ENCODE data around the gene HYI.
"Not testable (repeated sequence)": the region's sequence is repeated elsewhere in the genome, so short reads cannot be mapped to it uniquely, and the experiment has no call there.

The HYI gene

DNA sequence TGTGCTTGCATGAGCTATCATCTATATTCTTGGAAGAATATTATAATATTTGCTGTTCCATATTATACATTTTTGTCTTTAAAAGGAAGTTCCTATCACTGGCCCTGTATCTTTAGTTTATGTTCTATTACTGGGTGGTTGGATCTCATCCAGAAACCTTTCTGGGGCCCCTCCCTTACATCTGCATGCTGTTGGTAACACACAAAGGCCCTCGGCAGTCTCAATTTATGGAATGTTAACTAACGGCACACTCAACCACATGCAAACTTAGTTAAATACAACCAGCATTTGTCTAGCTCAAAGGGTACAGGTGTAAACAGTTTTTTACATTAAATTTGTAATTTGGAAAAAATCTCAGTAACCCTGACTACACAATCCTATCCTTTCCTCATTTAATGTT, 9.7 kb upstream of the HYI start:
- DNase-seq: no peak

DNA sequence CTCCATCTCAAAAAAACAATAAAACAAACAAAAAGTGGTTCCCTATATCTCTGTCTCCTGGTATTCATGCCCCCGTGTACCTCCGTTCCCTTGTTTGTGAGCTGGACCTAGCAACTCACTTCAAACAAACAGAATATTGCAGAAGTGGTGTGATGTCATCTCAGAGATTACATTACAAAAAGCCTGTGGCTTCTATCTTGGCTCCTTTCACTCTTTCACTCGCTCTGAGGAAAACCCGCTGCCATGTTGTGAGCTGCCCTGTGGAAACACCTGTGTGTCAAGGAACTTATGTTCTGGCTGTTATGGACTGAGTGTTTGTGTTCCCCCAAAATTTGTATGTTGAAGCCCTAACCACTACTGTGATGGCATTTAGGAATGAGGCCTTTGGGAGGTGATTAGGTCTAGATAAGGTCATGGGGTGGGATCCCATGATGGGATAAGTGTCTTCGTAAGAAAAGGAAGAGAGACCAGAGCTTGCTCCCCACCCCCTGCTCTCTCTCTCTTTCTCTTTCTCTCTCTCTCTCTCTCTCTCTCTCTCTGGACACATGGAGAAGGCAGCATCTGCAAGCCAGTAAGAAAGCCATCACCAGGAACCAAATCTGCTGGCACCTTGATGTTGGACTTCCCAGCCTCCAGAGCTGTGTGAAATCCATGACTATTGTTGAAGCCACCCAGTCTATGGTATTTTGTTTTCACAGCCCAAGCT, 7.4 kb upstream of the HYI start:
- no peak for DNase-seq

GRCh38 chr1:43458379-43458778, 4.6 kb upstream of the HYI start:
- DNase-seq: not testable (repeated sequence)

DNA sequence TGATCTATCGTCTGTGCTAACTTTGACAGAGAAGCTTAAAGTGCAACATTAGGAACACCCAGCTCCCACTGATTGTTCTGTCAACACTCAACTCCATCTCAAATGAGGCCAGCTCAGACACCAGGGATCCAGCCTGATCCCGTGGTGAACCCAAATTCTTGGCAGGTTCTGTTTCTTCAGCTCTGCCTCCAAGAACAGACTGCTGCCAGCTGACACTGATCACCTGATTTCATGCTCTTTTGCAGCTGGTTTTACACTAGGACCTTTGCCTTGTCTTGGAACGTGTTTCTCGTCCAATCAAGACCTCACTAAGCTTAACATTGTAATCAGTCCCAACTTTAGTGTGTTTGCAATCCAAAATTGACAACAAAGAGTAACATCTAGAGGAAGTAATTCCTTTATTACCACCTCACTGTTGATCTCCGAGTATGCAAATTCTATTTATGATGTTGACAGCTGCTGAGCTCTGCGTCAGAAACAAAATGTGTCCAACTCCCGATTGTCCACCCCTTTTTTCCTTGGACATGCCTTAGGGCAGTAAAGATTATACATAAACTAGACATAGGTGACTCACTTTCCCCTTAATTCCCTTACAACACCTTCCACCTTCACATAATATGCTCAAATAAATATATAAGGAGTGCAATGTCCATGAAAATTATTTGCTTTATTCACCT, 1.6 kb upstream of the HYI start:
- no peak for DNase-seq

DNA sequence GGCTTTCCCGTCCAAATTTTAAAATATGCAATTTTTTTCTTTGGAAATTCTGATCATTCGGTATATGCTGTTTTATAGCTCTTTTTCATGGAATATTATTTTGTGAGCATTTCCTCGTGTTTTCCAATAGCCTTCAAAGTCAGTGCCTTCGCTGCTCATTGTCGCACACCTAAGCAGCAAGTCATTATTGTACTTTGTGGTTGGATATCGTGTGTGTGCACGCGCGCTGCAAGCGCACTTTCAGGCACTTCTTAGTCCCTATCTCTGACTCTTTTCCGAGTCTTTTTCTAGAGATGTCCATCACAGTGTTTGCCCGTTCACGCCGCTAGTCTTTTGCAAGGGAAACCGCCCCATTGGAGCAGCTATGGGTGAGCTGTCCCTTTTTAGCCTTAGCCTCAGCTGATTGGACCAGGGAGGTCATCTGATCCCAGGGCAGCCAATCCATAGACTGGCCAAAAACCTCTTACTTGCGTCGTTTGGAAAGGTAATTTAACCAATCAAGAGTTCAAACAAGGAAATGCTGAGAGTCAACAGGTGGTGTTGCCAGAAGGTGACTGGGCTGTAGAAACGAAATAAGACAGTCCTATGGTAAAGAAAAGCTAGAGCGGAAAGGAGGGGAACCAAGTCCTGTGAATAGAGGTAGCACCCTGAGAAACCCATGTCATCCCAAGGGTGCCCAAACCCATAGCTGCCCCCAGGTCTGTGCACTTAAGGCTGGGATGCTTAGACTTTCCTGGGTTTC, 710 bp upstream of the HYI start:
- no peak for DNase-seq

DNA sequence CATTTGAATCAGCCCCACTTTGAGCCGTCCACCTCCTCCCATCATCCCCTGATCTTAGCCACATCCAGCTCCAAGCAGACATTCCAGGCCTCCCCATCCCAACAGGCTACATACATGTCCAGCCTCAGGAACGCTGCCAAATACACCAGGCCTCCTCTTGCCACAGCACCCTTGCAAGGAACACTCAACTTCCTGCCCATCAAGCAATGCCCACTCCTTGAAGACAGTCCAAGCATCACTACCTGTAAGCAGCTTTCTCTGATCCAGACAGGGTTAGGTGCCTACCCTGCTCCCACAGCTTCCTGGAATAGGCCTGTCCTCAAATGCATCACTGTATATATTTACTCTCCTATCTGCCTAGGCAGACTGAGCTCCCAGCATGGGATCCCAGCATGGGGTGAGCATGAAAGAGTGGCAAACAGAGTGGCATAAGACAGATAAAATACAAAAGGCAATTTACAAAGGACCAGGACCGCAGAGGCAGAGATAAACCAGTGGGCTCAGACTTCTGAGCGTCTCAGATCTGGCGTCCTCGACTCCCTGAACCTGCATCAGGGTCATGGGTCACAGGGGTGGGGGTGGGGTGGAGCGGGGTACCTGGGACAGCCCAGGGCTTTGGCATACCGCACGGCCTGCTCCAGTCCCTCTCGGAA, 816 bp downstream of the HYI start:
- no peak for DNase-seq

DNA sequence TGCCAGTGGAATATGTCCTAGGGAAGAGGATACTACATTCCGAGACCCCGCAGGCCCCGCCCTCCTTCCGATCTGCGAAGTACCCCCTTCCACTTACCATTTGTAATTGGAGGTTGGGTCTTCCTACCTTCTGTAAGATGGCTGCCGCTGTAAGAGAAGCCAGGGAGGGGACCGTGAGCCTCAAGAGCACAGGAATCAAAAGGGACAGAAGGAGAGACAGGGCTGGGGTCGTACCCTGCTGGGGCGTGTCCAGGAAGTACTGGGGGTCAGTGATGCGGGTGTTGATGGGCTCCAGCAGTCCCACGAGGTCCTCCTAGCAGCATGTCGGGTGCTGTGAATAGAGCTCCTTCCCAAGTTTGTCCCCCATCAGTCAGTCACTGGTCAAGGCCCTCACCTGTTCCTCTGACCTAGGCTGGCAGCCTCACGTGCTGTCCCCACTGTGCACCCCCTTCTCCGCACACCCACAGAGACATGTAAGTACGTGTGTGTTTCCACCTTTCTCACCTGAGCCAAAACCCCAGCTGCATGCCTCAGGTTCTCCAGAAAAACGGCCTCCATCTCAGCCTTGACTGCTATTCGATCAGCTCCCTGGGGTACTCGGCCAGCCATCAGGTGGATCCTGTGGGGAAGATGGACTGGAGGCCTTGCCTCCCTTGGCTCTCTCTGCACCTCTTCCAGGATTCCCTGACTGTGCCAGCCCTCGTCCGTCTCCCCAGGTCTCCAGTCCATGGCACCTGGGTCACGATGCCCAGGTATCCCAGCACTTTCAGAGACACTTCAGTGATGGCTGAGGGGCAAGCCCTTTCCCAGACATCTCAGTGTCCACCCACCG, 1.8 kb downstream of the HYI start:
- no peak for DNase-seq

- no peak for DNase-seq
These were observed 2.6 kb downstream of the HYI start for GRCh38 chr1:43451157-43451591.

GRCh38 chr1:43450251-43450941, 3.3 kb downstream of the HYI start:
- DNase-seq: no peak

DNA sequence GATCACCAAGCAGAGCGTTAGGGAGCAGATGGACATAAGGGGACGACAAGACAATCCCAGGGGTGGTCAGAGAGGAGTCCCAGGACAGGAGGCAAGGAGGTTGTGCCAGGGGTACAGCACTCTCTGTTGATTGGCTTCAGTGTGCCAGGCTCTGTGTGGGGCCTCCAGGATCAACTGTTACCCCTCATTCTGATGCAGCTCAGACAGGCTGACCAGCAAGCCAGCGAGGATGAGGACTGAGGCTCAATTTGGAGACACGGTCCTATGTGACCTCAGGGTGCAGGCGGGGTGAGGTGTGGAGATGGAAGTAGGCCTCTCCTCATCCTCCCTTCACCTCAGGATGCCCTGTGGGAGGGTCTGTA, 4.0 kb downstream of the HYI start:
- no peak for DNase-seq

- DNase-seq: no peak
These were observed 4.6 kb downstream of the HYI start for GRCh38 chr1:43448955-43449707.

- no peak for DNase-seq
These were observed 5.6 kb downstream of the HYI start for GRCh38 chr1:43447891-43448708.

DNA sequence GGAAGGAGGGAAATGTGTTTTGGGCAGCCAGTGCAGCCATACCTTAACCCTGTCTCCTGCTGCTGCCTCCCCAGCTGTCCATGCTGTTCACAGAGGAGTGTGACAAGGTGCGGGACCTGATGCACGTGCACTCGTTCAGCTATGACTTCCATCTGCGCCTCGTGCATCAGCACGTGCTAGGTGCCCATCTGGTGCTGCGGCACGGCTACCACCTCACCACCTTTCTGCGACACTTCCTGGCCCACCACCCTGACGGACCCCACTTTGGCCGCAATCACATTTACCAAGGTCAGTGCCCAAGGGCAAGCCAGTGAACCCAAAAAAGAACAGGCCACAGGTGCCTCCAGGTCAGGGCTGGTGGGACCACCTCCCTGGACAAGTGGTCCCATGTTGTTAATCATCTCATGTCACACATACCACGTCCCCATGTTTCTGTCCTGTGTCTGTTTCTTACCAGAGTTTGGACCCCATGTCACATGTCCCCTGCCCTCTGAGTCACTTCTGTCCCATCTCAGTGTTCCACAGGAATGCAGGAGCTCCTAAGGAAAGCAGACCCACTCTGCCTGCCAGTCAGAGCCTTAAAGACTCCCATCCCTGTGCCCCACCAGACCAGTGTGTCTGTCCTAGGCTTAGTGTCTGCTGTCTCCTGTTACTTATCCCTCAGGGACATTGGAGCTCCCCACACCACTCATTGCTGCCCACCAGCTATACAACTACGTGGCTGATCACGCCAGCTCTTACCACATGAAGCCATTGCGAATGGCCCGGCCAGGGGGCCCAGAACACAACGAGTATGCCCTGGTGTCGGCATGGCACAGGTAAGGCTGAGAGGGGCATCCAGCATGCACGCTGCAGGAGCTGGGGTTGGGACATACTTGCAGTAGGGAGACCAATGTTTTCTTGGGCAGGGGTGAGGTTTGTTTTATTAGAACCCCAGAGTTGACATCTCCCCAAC, 6.6 kb downstream of the HYI start:
- no peak for DNase-seq

GRCh38 chr1:43446388-43446740, 7.4 kb downstream of the HYI start:
- DNase-seq: no peak

- DNase-seq: no peak
These were observed 7.9 kb downstream of the HYI start for GRCh38 chr1:43445606-43446387.

DNA sequence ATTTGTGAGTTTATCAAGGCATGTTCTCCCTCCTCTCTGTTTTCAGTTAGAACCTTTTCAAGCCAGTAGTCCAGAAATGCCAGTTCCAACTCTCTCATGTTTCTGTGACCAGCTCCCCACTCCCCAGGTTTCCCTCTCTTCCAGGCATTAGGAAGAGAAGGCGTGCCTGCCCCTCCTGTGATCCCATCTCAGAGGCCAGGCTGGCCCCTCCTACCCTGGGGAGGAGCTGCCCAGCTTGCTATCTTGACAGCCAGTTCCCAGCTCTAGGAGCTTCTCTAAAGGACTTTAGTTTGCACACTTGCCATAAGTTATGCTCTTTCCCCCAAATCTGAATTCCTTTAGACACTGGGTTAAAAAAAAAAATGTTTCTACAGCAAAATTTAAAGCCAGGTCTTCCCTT, 8.9 kb downstream of the HYI start:
- DNase-seq: no peak

DNA sequence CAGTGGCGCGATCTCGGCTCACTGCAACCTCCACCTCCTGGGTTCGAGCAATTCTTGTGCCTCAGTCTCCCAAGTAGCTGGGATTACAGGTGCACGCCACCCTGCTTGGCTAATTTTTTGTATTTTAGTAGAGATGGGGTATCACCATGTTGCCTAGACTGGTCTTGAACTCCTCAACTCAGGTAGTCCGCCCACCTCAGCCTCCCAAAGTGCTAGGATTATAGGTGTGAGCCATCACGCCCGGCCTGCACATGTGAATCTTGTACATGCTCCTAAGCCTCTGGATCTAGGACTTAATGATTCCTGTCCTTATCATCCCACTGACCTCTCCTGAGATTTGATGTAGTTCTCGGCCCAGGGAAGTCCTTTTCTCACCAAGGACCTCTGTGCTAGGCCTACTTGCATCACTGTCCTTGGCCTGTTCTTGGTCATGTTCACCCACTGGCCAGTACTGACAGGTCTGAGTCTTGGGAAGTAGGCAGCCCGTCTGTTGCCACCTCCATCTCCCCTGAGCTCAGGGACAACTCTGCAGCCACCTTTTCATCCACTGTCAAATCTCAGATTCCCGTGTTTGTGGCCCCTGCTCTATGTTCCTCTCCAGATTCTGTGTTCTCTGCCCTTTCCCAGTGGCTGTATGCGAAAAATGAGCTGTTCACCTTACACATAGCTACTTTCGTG, 9.4 kb downstream of the HYI start:
- no peak for DNase-seq

All from KG1 (cell line).